Activated CD8-positive, alpha-beta memory T cell treated with anti-CD3 and anti-CD28 coated beads, Interleukin-2, amount 50 U/mL, for 48 hours (primary cell): Measurements from ENCODE around the gene PRKN.

ENCODE experiments used
- DNase-seq: peaks from one replicate; pipeline ENCODE4 v3.0.0-alpha.2; 2020

PRKN gene

DNA sequence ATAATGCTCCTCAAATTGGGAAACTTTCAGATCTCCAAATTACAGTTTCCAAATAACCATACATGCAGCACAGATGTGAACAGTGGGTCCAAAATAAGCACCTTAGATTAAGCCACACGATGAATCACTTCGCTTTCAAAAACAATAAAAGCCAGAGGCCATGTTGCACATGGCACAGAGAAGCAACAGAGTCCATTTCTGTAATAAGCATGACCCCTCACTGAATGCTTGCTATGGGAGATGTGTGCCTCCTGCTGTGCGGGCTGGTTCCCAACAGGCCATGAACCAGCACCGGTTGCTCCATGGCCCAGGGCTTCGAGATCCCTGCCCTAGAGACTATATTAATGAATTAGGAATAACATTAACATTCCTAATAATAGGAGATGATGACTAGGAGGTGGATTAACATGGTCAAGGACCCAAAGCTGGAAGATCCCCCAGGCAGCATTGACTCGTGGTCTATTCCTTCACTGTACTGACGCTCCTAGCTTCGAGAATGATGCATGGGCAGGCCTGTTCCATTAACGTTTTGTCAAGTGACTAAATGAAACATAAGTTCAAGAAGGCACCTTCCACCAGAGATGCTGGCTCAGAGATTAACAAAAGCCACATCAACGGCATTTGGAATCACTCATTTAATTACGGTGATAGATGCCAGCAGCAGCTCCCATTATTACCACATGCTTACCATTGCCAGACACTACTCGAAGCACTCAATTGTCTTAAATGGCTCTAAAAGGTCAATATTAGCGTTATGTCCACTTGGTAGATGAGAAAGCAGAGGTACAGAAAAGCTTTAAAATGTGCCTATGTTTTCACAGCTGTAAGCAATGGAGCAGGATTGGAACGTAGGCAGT is 983.1 kb downstream of the PRKN start:
- DNase-seq = no peak

DNA sequence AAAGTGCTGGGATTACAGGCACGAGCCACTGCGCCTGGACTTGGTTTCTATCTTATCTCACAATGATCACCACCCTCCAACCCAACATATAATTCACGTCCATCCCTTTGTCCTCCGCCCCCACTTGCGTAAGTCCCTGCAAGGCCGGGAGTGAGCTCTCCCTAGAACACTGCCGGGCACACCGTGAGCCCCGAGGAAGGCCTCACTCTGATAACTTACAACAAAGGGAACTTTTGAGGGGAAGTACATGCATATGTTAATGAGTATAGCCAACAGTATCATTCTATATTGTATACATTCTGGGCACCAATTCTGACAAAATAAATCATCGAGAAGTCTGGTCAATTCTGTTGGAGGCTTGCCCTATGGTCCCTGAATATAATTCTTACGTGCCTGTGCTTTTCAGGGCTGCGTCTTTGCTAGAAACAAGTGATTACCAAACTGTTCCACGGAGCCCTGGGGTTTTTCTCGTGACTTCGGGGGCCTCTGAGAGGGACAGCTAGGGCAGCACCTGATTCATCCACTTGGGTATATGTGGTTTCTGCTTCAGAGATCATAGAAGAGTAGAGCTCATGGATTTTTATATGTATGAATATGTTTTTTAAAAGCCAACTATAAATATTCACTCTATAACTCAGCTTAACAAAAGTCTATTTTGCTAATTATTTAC is 983.9 kb downstream of the PRKN start:
- no peak for DNase-seq

DNA sequence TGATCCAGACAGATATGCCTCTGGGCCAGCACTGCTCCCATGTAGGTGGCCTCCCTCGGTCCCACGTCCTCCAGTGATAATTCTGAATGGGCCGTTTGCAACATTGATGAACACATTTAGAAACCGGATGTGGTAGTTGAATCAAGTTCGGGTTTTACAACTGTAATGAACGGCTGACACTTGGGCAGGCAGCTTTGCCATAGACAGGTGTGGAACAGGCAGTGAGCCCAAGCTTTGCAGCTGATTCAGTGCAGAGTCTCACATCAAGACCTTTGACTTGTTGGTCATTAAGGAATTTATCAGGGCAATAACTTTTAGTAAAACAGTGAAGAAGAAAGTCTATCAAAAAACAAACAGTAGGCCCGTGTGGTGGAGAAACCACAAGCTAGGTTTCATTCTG is 987.1 kb downstream of the PRKN start:
- DNase-seq = no peak

DNA sequence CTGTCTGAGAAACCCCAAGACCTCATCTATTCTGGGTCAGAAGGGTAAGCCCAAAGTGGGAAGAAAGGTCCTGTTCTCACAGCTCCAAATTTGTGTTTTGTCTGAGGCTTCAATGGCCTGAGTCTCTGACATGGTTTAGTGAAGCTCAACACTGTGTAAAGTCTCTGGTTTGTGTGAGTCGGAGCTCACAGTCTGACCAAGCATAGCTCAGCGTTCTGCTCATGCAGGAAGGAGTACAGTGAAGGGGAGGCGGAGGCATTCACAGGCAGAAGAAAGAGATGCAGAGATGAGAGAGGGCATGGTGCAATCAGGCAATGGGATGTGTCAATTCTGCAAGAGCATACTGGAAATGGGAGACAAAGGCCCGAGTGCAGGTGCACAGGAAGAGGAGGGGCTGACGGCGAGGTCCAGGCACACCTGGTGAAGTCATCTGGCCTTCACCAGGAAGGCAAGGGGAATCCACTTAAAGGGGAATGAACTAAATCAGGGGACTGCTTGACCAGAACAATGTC is 990.7 kb downstream of the PRKN start:
- no peak for DNase-seq

DNA sequence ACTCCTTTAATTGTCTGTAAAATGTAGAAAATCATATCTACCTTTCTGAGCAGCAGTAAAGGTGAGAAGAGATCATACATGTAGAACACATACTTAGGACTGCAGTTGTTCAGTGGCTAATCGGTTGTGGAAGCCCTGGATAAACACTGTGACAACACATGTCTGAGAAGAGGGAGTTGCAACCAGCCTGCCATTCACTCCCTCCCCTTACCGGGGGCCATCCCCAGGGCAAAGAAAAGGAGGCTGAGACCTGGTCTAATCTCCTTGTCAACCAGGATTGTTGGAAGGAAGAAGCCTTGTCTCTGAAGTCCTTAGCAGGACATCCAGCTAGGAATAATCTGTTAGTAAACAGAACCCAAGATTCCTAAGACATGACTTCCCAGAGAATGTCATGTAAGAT is 991.2 kb downstream of the PRKN start:
- no peak for DNase-seq

DNA sequence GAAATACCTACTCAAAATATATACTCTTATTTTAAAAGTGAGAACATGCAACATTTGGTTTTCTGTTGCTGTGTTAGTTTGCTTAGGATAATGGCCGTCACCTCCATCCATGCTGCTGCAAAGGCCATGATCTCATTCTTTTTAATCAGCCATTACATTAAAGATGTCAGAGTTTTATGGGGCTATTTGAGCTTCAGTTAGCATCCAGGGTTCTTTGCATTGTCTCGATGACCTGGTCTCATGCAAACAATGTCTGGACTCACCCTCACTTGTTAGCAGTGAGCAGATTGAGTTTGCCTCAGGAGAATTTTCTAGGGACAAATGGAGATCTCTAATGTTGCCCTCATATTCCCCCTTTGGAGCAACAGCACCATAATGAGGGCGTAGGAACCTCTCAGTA is 995.0 kb downstream of the PRKN start:
- no peak for DNase-seq

DNA sequence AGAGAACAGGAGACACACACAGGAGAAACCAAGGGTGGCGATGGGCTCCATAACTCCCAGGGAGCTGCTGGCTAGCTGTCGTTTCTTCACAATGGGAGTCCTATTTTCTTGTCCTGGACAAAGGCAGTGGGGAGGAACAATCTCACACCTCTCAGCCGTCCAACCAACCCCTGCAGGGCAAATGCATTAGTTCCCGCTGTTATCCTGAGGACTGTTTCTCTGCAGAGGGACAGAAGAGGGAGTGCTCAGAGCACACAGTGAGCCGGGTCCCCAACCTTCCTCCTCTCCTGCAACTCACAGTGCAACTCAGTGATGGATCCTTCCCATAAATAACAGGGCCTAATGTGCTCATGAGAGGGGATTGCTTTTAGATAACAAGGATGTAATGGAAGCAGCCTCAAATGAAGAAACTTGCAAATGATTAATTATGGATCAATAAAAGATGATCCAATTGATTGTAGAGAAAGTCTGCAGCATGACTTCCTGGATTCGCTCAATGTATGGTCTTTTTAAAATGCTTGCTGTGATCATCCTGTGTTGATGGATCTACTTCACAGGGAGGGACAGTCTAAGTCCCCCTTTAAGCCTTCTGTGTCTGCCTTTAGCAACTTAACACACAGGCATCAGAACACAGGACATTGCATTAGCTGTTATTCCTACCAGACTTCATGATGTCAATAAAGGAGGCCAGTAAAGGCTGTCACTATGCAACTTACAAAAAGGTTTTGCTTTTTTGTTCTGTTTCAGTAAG is 1000.3 kb downstream of the PRKN start:
- DNase-seq = no peak

DNA sequence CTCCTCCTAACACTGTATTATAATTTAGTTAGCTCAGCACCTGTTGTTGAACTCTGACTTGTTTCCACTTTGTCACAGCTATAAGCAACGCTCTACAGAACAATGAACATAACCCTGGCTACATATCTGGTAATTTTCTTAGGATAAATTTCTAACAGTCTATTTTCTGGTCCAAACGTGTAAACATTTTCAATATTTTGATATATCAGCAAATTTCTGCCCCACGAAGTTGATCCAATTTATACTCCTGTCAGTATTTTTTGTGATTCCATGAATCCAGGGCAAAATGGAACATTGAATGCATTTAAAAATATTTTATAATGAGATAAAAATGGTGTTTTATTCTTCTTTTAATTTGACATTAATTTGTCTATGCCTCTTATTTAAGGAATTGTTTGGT is 1005.2 kb downstream of the PRKN start:
- no peak for DNase-seq

DNA sequence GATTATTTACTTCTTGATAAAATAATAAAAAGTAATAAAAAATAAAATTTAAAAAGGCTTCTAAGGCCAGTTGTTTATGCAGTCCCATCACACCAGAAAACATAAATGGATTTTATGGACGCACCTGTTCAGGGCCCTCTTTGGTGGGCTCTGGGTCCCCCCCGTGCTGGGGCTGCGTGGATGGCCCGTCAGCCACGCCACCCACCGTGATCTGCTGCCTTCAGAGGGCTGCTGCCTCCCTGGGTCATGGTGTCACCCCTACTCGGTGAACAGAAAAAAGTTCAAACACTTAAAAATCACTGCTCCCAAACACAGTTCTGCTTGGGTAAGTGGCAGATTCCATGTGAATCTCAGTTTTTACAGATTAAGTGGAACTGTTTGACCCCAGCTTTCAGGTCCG is 1006.1 kb downstream of the PRKN start:
- no peak for DNase-seq

DNA sequence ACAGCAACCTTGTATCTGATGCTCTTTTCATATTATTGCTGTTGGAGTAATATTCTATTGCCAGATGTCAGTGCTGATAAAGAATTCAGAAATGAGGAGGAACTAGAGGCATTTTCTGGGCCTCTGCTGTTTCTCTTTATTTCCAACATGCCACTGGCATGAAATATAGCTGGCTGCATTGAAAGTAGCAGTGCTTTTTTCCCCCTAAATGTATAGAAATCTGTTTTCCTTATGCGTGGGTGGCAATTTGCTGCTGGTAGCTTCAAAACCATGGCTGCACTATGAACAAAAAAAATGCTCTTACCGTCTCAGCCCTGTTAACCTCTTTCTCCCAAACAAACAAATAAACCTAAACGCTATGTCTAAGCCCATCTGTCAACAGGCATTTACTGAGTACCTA is 1011.4 kb downstream of the PRKN start:
- no peak for DNase-seq

DNA sequence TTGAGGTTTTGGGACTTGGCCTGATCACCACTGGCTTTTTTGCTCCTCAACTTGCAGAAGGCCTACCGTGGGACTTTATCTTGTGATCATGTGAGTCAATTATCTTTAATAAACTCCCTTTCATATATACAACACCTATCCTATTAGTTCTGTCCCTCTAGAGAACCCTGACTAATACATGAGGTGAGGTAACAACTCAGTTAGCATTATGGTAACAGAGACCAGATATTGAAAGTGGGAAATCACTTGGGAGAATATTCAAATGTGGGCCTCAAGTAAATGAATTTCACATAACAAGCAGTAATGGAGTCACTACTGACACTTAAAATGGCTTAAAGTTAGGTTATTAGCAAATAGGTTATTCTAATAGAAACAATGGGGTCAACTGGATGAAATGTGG is 1015.6 kb downstream of the PRKN start:
- no peak for DNase-seq

DNA sequence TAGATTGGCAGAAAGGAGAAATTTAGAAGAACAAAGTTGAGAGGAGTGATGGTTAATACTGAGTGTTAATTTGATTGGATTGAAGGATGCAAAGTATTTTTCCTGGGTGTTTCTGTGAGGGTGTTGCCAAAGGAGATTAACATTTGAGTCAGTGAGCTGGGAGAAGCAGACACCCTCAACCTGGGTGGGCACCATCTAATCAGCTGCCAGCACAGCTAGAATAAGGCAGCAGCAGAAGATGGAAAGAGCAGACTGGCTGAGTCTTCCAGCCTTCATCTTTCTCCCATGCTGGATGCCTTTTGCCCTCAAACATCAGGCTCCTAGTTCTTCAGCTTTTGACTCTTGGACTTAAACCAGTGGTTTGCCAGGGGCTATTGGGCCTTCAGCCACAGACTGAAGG is 1016.1 kb downstream of the PRKN start:
- DNase-seq = no peak

DNA sequence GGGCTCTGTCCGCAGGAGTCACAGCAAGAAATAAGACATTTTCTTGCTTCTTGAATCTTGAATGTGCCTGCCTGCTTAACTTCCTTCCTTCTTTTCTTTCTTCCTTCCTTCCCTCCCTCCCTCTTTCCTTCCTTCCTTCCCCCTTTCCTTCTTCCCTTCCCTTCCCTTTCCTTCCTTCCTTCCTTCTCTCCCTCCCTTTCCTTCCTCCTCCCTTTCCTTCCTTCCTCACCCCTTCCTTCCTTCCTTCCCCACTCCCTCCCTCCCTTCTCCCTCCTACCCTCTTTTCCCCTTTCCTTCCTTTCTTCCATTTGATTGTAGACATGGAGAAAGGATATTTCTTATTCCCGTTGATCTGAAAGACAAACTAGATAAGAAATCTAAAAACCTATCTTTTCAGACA is 1016.9 kb downstream of the PRKN start:
- no peak for DNase-seq

DNA sequence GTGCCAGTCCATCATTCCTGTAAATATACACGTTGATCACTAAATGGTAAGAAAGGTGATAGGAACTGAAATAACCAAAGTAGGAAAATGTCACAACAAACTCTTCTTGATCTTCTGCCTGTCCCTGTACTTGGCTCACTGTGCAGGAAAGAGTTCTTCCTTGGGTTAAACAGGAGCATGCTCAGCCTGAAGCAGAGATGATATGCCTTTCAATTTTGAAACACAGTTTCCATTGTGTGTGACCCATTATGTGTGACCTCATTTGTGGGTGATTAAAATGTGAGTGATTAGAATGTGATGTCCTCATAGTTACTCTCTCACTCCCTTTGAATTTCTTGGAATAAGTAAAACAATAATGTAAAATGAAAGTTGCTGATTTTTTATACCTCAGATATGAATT is 1026.5 kb downstream of the PRKN start:
- DNase-seq = no peak

DNA sequence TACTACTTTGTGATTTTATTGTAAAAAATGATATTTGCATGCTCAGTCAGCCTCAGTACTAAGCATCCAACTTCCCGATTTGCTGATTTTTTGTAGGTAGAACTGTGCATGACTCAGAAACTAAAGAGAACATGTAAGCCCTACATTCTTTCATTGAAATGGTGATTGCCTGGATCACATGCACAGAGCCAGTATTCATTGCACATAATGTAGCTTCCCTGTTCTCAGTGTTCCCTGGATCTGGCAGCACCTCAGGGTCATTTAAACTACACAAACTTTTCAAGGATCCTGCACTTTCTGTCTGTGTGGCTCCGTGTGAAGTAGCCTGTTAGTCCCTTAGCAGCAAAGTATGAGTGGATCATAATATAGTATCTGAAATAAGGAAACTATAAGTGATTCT is 1030.8 kb downstream of the PRKN start:
- no peak for DNase-seq

DNA sequence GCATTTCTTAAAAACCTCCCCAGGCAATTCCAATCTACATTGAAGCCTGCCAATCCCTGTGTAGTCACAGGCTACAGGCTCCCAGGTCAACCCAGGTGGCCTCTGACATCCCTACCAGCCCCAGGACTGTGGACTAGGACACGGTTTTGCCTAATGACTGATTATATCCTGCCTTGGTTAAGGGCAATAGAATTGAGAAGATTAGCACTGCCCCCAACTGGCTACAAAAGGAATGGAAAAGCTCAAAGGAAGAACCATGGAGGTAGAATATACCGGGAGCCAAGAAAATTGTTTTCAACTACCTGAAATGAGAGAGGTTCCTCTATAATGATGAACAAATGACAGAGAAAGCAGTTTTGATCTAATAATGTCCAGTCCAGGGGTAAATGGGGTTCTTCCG is 1032.6 kb downstream of the PRKN start:
- no peak for DNase-seq

DNA sequence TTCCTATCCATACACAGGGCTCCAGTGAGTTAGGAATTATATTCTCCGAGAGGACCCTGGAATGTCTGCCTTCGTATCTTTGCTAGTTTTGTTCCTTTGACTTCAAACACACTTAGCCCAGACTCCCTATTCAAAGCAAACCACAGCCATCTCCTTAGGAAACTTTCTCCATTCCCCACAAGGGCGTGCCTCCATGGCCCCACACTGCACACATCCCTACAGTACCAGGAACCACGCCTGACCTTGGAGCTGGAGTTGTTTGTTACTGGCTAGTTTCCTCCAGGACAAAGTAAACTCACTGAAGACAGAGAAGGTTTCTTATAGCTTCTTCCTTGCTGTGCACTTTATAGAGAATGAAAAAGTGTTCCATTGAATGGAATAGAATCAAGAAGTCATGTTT is 1040.9 kb downstream of the PRKN start:
- no peak for DNase-seq

DNA sequence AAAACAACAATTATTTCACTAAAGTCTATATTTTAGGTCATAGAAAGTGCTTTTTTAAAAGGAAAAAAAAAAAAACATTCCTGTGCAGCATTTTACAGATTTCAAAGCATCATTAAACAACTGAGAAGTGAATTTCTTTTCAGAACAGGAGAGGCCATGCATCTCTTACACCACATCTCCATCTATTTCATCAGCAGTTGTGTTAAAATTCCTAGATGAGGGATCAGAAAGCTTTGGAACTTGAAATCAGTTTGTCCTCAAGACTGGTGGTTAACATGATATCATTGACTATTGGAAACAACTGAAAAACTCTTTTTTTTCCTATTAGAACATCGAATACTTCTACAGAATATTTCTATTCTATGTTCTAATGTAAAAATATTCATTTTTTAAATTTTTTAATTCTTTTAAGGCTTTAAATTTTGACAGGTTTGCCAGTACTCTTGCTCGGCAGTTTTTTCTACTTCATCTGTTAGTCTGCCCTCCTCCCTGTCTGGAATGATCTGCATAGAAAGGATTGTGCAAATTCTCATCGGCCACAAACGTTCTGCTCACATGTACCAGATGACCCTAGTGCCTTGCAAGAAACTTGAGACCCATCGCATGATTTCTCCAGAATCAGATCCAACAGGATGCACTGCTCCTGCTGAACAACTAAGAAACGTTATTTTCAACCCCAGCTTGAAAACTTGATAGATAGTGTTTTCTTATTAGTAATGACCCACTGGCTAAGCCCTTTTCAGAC is 1042.7 kb downstream of the PRKN start:
- no peak for DNase-seq

DNA sequence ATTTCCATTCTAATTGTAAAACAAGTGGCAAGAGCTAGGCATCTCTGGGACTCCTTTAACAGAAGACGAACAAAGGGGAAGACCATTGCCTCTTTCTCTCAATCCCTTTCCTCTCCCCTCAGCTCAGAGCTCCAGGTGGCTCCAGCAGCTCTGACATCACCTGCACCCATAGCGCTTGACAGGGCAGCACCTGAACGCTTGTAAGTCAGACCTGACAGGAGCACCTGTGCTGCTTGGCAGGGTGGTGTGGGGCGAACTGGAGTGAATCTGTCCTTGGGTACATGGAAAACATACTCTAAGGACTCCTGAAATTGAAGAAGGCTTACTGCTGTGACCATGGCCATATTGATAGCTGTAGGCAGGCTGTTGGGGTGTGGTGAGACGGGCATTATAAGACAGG is 1044.2 kb downstream of the PRKN start:
- DNase-seq = no peak

DNA sequence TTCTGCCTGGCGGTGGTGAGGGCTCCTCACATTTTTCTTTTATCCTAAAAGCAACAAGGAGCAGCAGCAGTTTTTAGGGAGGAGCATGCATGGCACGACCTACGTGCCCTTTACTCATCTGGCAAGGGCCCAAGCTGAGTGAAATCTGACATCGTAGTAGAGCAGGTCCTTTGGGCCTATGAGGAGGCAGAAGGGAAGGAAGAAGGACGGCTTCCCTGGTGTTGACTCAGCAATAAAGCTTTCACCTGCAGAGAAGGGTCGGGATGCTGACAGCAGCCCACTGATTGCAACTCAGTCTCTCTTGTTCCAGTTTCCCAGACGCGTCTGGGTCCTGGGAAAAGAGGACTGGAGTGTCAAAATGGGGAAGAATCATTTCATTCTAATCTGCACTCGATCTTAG is 1044.6 kb downstream of the PRKN start:
- DNase-seq = no peak

DNA sequence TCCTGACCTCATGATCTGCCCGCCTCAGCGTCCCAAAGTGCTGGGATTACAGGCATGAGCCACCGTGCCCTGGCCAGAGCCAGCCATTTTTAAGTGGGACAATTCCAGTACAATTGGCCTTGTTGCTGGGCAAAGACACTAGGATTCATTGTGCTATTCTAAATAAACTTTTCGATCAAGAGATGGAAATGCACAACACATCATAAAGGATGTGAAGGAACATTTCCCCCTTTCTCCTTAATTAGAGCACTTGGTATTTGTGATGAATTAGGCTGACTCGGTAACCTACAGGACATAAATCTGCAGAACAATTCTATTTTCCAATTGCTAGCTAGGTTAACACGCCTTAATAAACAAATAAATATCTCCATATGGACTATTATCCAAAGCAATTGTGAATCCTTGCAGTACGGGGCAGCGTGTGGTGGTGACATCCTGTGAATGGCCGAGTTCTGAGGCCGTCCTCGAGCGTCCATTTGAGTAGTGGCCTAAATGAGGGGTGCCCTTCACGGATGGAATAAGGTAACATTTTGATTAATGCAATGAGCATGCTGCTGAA is 1047.5 kb downstream of the PRKN start:
- DNase-seq = no peak

DNA sequence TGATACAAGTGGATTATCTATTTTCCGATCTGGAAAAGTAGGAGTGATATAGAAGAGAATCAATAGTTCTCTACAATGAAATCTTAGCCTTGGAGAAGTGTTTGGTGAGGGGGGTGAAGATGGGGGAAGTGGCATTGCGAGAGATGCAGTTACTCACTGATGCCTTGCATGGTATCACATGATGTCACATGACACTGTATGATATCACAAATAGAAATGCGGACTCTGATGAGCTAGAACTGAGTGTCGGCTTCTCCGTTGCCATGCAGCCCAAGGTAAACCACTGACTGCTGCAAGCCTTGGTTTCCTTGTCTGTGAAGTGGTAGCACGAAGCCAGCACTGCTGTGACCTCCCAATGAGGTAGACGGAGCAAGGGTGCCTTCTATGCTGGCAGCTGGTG is 1050.4 kb downstream of the PRKN start:
- no peak for DNase-seq

DNA sequence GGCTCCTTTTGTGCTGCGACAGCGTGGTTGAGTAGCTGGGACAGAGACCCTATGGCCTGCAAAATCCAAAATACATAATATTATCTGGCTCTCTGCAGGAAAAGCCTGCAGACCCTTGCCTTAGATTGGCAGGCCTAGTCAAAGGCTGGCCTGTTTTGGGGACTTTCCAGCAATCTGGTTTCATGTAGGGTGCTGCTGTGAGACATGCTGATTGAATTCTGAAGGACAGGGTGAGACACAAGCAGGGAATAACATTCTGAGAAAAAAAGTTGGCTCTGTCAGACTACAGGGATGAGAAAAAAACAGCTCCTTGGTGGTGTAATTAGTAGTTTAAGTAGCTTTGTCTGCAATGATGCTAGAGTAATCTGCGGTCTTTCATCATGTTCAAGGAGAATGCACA is 1051.0 kb downstream of the PRKN start:
- DNase-seq = no peak
